Astrocyte of the cerebellum (primary cell): ENCODE results near the gene TMC5.

ENCODE experiments used
- DNase-seq: peaks from one replicate; pipeline ENCODE4 v3.0.0-alpha.2; 2011; ENCODE audit warnings: low read depth
- H3K4me3 ChIP-seq: 2 replicates; pipeline ENCODE4 v1.5.1; 2011; ENCODE audit warnings: mild to moderate bottlenecking, low read depth, low read length, moderate library complexity
- in situ Hi-C: cut with HindIII; loops from 2 replicates; pipeline ENCODE4 v1.10.0; 2017; ENCODE audit warnings: low sequenced_read_pairs
- TF ChIP-seq, protein P1 (sequence below): IDR thresholded peaks from 2 replicates; pipeline ENCODE4 v1.5.1; 2012; ENCODE audit warnings: low read length, low read depth, moderate library complexity, mild to moderate bottlenecking; ENCODE audit errors: missing control alignments

The TMC5 gene

DNA sequence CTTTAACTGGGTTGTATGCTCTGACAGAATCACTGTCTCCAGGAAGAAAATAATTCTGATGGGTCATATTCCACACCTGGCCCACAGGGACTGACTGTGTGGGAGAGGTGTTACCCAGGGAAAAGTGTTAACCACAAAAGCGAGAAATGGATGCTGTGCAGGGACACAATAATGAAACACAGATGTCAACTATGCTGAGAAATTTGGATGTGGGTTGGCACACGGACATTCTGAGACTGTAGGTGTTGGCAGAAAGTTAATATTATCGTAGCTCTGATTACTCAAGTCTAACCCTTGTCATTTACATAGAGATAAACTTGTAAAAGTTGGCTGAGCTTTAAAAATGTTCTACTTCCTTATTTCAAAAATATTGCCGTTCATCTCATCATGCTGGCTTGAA lies 19.6 kb downstream of the TMC5 start:
- no peak overlapping the region for H3K4me3 ChIP-seq
- TF ChIP-seq, protein P1, sequence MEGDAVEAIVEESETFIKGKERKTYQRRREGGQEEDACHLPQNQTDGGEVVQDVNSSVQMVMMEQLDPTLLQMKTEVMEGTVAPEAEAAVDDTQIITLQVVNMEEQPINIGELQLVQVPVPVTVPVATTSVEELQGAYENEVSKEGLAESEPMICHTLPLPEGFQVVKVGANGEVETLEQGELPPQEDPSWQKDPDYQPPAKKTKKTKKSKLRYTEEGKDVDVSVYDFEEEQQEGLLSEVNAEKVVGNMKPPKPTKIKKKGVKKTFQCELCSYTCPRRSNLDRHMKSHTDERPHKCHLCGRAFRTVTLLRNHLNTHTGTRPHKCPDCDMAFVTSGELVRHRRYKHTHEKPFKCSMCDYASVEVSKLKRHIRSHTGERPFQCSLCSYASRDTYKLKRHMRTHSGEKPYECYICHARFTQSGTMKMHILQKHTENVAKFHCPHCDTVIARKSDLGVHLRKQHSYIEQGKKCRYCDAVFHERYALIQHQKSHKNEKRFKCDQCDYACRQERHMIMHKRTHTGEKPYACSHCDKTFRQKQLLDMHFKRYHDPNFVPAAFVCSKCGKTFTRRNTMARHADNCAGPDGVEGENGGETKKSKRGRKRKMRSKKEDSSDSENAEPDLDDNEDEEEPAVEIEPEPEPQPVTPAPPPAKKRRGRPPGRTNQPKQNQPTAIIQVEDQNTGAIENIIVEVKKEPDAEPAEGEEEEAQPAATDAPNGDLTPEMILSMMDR = no peak
- DNase-seq = no peak
- in situ Hi-C loops = no loop called here

DNA sequence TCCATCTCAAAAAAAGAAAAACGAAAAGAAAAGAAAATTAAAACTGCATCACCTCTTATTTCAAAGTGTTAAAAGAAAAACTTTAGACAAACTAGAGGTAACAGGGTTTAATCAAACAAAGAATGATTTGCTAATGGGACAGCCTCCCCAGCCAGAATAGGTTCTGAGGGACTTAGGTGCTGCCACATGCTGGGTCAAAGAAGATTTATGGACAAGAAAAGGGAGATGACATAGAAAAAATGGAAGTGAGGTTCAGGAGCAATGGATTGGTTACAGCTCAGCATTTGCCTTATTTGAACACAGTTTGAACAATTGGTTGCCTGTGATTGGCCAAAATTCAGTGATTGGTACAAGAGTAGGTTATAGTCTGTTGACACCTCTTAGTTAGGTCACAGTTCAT lies 21.1 kb downstream of the TMC5 start:
- TF ChIP-seq, protein P1 = no peak
- DNase-seq = no peak
- H3K4me3 ChIP-seq = no peak overlapping the region
- in situ Hi-C loops = no loop called here

DNA sequence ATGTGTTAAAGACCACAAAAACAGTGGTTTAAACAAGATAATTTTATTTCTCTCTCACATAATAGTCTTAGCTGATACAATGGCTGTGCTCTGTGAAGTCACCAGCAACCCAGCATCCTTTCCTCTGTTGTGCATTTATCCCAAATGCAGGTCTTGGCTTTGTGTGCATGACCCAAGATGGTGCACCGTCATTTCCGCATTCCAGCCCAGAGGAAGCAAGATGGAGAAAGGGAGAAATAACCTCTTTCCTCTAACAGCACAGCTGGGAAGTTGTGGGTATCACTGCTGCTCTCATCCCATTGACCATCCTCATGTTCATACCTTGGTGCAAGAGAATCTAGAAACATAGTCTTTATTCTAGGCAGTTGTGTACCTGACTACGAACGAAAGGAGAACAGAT lies 21.8 kb downstream of the TMC5 start:
- TF ChIP-seq, protein P1 = no peak
- no peak for DNase-seq
- no peak overlapping the region for H3K4me3 ChIP-seq
- in situ Hi-C loops = no loop called here

DNA sequence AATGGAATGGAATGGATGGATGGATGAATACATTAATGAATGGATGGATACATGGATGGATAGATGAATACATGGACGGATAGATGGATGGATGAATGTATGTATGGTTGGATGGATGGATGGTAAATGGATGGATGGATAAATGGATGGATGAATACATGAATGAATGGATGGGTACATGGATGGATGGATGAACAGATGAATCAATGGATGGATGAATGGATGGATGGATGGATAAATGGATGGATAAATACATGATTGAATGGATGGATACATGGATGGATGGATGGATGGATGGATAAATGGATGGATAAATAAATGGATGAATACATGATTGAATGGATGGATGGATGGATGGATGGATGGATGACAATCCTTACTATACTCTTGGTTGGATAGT lies 26.0 kb downstream of the TMC5 start:
- TF ChIP-seq, protein P1 = no peak
- no peak for DNase-seq
- H3K4me3 ChIP-seq = no peak overlapping the region
- in situ Hi-C loops = no loop called here

DNA sequence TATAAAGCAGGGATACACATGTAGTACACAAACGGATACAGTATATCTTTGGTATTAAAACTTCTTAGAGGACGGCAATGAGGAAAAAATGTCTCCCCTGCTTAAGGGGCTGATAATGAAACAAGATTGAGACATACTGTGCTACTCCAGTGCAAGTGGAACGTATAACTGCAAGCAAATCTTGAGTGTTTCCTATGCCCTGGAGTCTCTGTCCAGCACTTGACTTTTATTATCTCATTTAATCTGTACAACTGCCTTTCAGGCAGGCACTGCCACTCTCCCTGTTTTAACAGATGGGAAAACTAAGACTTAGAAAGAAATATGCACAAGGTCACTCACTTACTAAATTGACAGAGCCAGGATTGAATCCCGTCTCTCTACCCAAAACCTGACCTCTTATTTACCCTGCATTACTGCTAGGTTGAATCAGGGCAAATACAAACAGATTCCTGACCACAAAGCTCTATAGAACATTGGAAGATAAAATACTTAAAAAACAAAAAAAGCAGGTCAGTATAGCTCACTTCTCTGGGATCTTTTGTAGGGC lies 28.7 kb downstream of the TMC5 start:
- DNase-seq = no peak
- in situ Hi-C loops = no loop called here
- TF ChIP-seq, protein P1 = no peak
- H3K4me3 ChIP-seq = no peak overlapping the region

DNA sequence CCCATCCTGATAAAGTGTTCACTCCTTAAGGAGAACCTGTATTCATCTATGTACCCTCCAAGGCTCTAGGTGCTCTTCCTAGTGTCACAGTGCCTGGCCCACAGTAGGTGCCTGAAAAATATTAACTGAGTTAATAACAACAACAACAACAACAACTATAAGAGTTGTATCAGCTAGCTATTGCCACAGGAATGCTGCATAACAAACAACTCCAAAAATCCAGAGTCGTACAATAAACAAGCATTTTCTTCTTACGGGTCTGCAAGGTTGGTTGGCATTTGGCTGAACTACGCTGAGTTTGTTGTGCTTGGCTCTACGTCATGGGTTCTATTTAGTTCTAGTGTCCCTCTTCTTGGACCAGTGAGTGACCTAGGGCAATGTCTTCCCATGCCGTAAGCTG lies 29.2 kb downstream of the TMC5 start:
- in situ Hi-C loops = no loop called here
- no peak overlapping the region for H3K4me3 ChIP-seq
- TF ChIP-seq, protein P1 = no peak
- no peak for DNase-seq

DNA sequence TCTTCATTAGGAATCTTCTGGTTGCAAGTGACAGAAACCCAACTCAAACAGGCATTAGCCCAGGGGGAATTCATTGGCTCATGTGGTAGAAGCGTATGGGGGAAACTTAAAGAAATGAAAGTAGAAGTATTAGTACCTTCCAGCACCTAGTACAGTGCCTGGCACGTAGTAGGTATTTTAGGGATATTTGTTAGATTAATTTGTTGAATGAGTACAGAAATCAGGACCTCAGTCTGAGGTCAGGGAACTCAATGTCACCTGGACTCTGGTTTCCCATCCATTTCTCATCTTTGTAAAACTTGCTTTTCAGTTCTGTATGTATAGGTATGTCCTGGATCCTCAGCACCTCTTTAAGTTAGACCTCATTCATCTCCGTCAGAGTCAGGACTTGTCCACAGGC lies 32.5 kb downstream of the TMC5 start:
- no peak overlapping the region for H3K4me3 ChIP-seq
- TF ChIP-seq, protein P1 = no peak
- in situ Hi-C loops = no loop called here
- DNase-seq = no peak
